GM21737 (cell line): ENCODE data around the gene RPL11.
"Not testable (repeated sequence)": the region's sequence is repeated elsewhere in the genome, so short reads cannot be mapped to it uniquely, and the experiment has no call there.

Experiments used
- ATAC-seq: cut with Tn5 transposase; IDR thresholded peaks from one replicate; pipeline ENCODE4 v1.9.1; 2021; ENCODE audit warnings: mild to moderate bottlenecking, moderate library complexity; ENCODE audit not compliant: unreplicated experiment

Gene RPL11

GRCh38 chr1:23691499-23692307 is at the start of gene RPL11:
TSS of gene RPL11 (plus strand) at chr1:23691806. CDS start at chr1:23691824, 18 bp downstream.
- peak; percentile 82 for ATAC-seq

GRCh38 chr1:23643736-23644554 is 47.7 kb upstream of the RPL11 start:
- no peak for ATAC-seq

- ATAC-seq: no peak
Observed at GRCh38 chr1:23644555-23644866, 47.1 kb upstream of the RPL11 start.

GRCh38 chr1:23645338-23645737 is 46.3 kb upstream of the RPL11 start:
- no peak for ATAC-seq

- ATAC-seq: no peak
Observed at GRCh38 chr1:23646091-23646490, 45.5 kb upstream of the RPL11 start.

- no peak for ATAC-seq
Observed at GRCh38 chr1:23646541-23646940, 45.1 kb upstream of the RPL11 start.

- ATAC-seq: no peak
Observed at GRCh38 chr1:23648576-23648975, 43.0 kb upstream of the RPL11 start.

GRCh38 chr1:23649157-23649556 is 42.4 kb upstream of the RPL11 start:
- ATAC-seq: not testable (repeated sequence)

- ATAC-seq: no peak
Observed at GRCh38 chr1:23650344-23650990, 41.1 kb upstream of the RPL11 start.

GRCh38 chr1:23651069-23651808 is 40.4 kb upstream of the RPL11 start:
- ATAC-seq: no peak

GRCh38 chr1:23657659-23658275 is 33.8 kb upstream of the RPL11 start:
- ATAC-seq: no peak

GRCh38 chr1:23660671-23661070 is 30.9 kb upstream of the RPL11 start:
- ATAC-seq: no peak

- no peak for ATAC-seq
Observed at GRCh38 chr1:23661887-23662286, 29.7 kb upstream of the RPL11 start.

- ATAC-seq: no peak
Observed at GRCh38 chr1:23664837-23665795, 26.5 kb upstream of the RPL11 start.

- no peak for ATAC-seq
Observed at GRCh38 chr1:23667411-23667810, 24.2 kb upstream of the RPL11 start.

GRCh38 chr1:23670709-23671108 is 20.9 kb upstream of the RPL11 start:
- no peak for ATAC-seq

GRCh38 chr1:23673086-23673813 is 18.4 kb upstream of the RPL11 start:
- no peak for ATAC-seq

GRCh38 chr1:23679815-23680214 is 11.8 kb upstream of the RPL11 start:
- ATAC-seq: no peak

- no peak for ATAC-seq
Observed at GRCh38 chr1:23682946-23683345, 8.7 kb upstream of the RPL11 start.
